A375 (cell line): ENCODE measurements around the gene CCDC61. TPM values are rescaled to one million over a fixed set of nuclear protein-coding genes. Genes with fewer than 3 reads are reported as not detected.
A peak's percentile ranks its signal among the peaks of the same experiment; 100 is the strongest.

ENCODE experiments used
- small RNA-seq: library from RNA; depleted of rRNA; stranded (forward); fragments of <200 nt; gene quantifications from one replicate; pipeline ENCODE3, GENCODE V24; 2014
- total RNA-seq: library from RNA; depleted of rRNA; stranded (reverse); fragments of >200 nt; shearing (Covaris generic); gene quantifications from 2 replicates; pipeline ENCODE4 v1.2.3, GENCODE V29; 2014; rRNA removed

Gene CCDC61, protein sequence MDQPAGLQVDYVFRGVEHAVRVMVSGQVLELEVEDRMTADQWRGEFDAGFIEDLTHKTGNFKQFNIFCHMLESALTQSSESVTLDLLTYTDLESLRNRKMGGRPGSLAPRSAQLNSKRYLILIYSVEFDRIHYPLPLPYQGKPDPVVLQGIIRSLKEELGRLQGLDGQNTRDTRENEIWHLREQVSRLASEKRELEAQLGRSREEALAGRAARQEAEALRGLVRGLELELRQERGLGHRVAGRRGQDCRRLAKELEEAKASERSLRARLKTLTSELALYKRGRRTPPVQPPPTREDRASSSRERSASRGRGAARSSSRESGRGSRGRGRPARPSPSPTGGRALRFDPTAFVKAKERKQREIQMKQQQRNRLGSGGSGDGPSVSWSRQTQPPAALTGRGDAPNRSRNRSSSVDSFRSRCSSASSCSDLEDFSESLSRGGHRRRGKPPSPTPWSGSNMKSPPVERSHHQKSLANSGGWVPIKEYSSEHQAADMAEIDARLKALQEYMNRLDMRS
- total RNA-seq = 6.5 and 8.3 TPM in 2 replicates

GRCh38 chr19:45994998-45995714 is at the start of gene CCDC61:
TSS of gene CCDC61 (plus strand) at chr19:45995467. CDS start at chr19:46003019, 7,552 bp downstream.

DNA sequence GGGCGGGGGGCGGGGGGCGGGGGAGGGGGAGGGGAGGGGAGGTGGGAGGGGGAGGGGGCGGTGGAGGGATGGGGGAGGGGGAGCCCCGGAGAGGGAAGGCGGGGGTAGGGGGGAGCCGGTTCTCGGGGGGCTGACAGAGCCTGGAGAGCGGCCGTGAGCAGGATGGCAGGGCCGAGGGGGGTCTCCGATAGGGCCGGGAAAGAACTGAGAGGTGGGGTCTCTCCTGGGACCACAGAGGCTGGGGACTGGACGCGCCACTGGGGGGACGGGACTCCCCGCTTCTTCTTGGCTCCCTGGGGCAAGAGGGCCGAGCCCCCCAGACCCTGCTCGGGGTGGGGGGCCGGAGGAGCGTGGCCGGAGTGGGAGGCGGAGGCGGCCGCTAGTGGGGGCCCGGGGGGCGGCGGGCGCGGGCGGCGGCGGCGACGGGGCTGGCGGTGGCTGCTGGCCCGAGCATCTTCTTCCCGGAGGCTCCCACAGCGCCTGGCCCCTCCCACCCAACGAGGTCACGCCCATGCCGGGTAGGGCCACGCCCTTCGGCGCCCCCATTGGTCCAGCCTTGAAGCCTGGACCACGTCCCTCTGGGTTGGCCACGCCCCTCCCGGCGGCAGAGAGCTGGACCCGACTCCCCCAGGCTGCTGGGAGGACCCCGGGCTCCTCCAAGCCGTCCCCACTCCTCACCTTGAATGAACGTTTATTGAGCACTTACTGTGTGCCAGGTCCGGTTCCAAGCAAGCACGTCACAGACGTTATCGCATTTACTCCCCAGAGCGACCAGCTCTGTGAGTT is 21.5 kb upstream of the CCDC61 start, which contains the start of gene NOVA2:
TSS of gene NOVA2 (minus strand) at position 313 of the 786 bp plus-strand sequence. CDS start 514 bp downstream, outside the sequence.

DNA sequence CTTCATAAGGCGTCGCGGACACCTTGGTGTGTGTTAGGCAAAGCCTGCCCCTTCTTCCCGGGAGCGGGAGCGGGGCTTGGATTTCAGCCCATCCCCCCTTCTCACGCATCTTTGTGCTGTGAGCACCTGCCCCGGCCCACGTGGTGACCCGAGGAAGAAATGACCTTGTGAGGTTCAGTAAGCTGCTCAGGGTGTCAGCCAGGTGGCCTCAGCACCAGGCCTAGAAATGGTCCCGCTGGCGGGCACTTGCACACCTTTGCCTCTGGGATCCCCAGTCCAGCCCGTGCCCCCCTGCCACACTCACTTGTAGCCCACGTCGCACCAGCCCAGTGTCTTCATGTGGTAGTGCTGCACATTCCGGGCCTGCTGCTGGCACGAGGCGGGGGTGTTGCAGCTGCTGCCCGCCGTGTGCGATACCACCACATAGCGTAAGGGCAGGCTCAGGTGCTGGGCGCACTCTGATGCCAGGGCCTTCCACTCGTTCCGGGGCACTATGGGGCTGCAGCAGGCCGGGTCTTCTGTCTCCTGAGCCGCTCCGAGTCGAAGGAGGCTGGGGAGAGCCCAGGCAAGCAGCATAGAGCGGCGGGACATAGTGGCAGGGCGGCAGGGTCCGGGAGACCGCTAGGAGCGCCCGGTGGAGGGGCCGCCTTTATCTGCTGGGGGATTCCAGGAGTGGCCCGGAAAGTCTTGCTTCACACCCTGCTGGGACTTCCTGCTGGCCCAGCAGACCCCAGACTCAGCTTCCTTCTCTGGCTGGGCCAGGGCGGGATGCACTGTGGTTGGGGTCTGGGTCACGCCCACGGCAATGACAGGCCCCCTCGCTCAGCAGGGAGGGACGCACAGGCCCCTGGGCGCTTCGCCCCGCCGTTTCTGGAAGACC is 27.4 kb downstream of the CCDC61 start, which contains the start of gene PGLYRP1:
TSS of gene PGLYRP1 (minus strand) at position 623 of the 880 bp plus-strand sequence. CDS start at position 591, 32 bp downstream.

DNA sequence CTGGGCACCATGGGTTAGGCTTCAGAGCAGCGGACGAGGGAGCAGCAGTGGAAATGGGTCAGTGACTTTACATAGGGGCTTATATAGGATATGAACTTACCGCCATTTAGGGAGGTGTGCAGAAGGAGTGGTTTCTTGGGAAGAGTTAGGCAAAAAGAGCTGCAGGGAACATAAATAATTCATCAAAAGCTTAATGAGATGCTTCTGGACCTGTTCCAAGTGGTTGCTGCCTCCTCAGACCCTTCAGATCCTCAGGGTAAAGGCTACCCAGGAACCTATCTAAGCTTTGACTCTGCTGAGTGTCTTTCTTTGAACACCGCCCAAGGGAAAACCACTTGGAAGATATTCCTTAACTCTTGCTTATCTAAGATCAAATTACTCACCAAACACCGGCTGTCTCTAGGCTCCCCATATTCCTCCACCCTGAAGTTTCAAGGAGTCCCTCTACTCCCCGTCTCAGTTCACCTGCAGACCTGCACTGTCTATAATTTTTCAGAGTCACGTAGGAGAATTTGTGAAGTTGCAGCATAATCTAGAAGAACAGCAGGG is 45.8 kb downstream of the CCDC61 start, which contains the start of gene IGFL4:
TSS of gene IGFL4 (minus strand) at position 51 of the 549 bp plus-strand sequence. CDS start at position 11, 40 bp downstream.

Small RNA genes within 50 kb of the gene (small RNA-seq; reads per million reads assigned to genes)
- 7.7 reads per million, percentile 87 among the genes with 10 or more reads in this experiment for gene MIR769

Other genes starting within 250 kb of the CCDC61 start
- 22.1 and 24.4 TPM in 2 replicates for gene SIX5, start 226.2 kb upstream of the CCDC61 start, total RNA-seq
- 28.1 and 29.7 TPM in 2 replicates for gene DMPK, start 213.0 kb upstream of the CCDC61 start, total RNA-seq
- 73.8 and 79.2 TPM in 2 replicates for gene DMWD, start 202.6 kb upstream of the CCDC61 start, total RNA-seq
- gene RSPH6A, start 180.2 kb upstream of the CCDC61 start, total RNA-seq = 0.41 TPM in 1 of 2 replicates, not detected in the other
- gene SYMPK, start 132.3 kb upstream of the CCDC61 start, total RNA-seq = 75.3 and 87.1 TPM in 2 replicates
- gene FOXA3, start 131.1 kb upstream of the CCDC61 start, total RNA-seq = not detected in 2 replicates
- 59.7 and 67.2 TPM in 2 replicates for gene IRF2BP1, start 109.3 kb upstream of the CCDC61 start, total RNA-seq
- gene MYPOP, start 92.9 kb upstream of the CCDC61 start, total RNA-seq = 3.3 and 3.5 TPM in 2 replicates
- gene NANOS2, start 80.7 kb upstream of the CCDC61 start, total RNA-seq = not detected in 2 replicates
- 0.04 TPM in 1 of 2 replicates, not detected in the other for gene NOVA2, start 21.6 kb upstream of the CCDC61 start, total RNA-seq
- gene PGLYRP1, start 27.6 kb downstream of the CCDC61 start, total RNA-seq = not detected in 2 replicates
- gene IGFL4, start 45.5 kb downstream of the CCDC61 start, total RNA-seq = not detected in 2 replicates
- not detected in 2 replicates for gene IGFL3, start 129.2 kb downstream of the CCDC61 start, total RNA-seq
- gene IGFL2, start 152.8 kb downstream of the CCDC61 start, total RNA-seq = 0.08 TPM in 1 of 2 replicates, not detected in the other
- not detected in 2 replicates for gene IGFL1, start 234.3 kb downstream of the CCDC61 start, total RNA-seq